HEK293 (cell line): Measurements from ENCODE around the gene IFITM1.

Source experiments
- CTCF ChIA-PET: fragments of 350-600 bp; formaldehyde crosslinking; extraction: SDS; loops from one replicate; lab custom pipeline; 2021; ENCODE audit warnings: antibody characterized with exemption; lab: Yijun Ruan, JAX
- POLR2A ChIA-PET: fragments of 300-600 bp; formaldehyde crosslinking; extraction: SDS; loops from one replicate; lab custom pipeline; 2020; ENCODE audit warnings: antibody characterized with exemption, inconsistent platforms; lab: Yijun Ruan, JAX
- H3K27ac ChIP-seq: fragments of 200-500 bp; sonication (Bioruptor generic); 2 replicates; pipeline ENCODE4 v1.5.1; 2014; ENCODE audit warnings: low read depth, low read length, control low read depth, inconsistent platforms; ENCODE audit errors: extremely low read depth
- H3K36me3 ChIP-seq, 2 experiments: fragments of 200-500 bp in 1 of 2; sonication (Bioruptor generic) in 1 of 2; 1 replicate in 1 of 2; 2 replicates in 1 of 2; pipeline ENCODE4 v1.5.1; 2014 to 2017; ENCODE audit warnings: inconsistent platforms in 2 of 2, low read length in 2 of 2; ENCODE audit not compliant: control insufficient read depth in 2 of 2, insufficient read depth in 1 of 2
- H3K4me1 ChIP-seq: fragments of 200-500 bp; sonication (Bioruptor generic); 2 replicates; pipeline ENCODE4 v1.5.1; 2014; ENCODE audit warnings: mild to moderate bottlenecking, low read length, inconsistent platforms; ENCODE audit not compliant: control insufficient read depth, insufficient read depth
- H3K4me3 ChIP-seq: 2 replicates; pipeline ENCODE4 v1.5.1; 2011; ENCODE audit warnings: low read depth, mild to moderate bottlenecking, control low read depth, low read length, moderate library complexity
- H3K9me3 ChIP-seq: fragments of 200-500 bp; sonication (Bioruptor generic); 2 replicates; pipeline ENCODE4 v1.5.1; 2014; ENCODE audit warnings: low read depth, low read length, inconsistent platforms; ENCODE audit not compliant: control insufficient read depth, insufficient read depth
- KLF1 ChIP-seq: fragments of 450-650 bp; formaldehyde crosslinking; IDR thresholded peaks from 2 replicates; pipeline ENCODE4 v1.5.1; 2016; ENCODE audit warnings: missing biosample characterization, missing genetic modification characterization
- ZBTB17 ChIP-seq: fragments of 450-650 bp; formaldehyde crosslinking; IDR thresholded peaks from 2 replicates; pipeline ENCODE4 v1.5.1; 2016; ENCODE audit warnings: missing biosample characterization, missing genetic modification characterization
- ZFP69B ChIP-seq: fragments of 450-650 bp; formaldehyde crosslinking; IDR thresholded peaks from 2 replicates; pipeline ENCODE4 v1.5.1; 2016; ENCODE audit warnings: missing biosample characterization, missing genetic modification characterization
- ZNF133 ChIP-seq: fragments of 450-650 bp; formaldehyde crosslinking; IDR thresholded peaks from 2 replicates; pipeline ENCODE4 v1.5.1; 2016; ENCODE audit warnings: missing biosample characterization, missing genetic modification characterization
- ZNF18 ChIP-seq: fragments of 450-650 bp; formaldehyde crosslinking; IDR thresholded peaks from 2 replicates; pipeline ENCODE4 v1.5.1; 2016; ENCODE audit warnings: missing biosample characterization, missing genetic modification characterization
- ZNF184 ChIP-seq: fragments of 450-650 bp; IDR thresholded peaks from 2 replicates; pipeline ENCODE4 v1.5.1; 2018; ENCODE audit warnings: missing biosample characterization, mild to moderate bottlenecking, missing genetic modification characterization
- ZNF19 ChIP-seq: fragments of 450-650 bp; formaldehyde crosslinking; IDR thresholded peaks from 2 replicates; pipeline ENCODE4; 2016; ENCODE audit warnings: missing biosample characterization, missing genetic modification characterization, low read depth
- ZNF24 ChIP-seq: fragments of 450-650 bp; formaldehyde crosslinking; IDR thresholded peaks from 2 replicates; pipeline ENCODE4 v1.5.1; 2016; ENCODE audit warnings: missing biosample characterization, missing genetic modification characterization
- ZNF280C ChIP-seq: fragments of 450-650 bp; formaldehyde crosslinking; IDR thresholded peaks from 2 replicates; pipeline ENCODE4 v1.5.1; 2016; ENCODE audit warnings: missing biosample characterization, missing genetic modification characterization
- ZNF292 ChIP-seq: fragments of 450-650 bp; formaldehyde crosslinking; IDR thresholded peaks from 2 replicates; pipeline ENCODE4 v1.5.1; 2016; ENCODE audit warnings: low read depth, missing biosample characterization, missing genetic modification characterization, borderline replicate concordance
- ZNF501 ChIP-seq: fragments of 450-650 bp; formaldehyde crosslinking; IDR thresholded peaks from 2 replicates; pipeline ENCODE4 v1.5.1; 2016; ENCODE audit warnings: missing biosample characterization, missing genetic modification characterization
- ZNF621 ChIP-seq: fragments of 450-650 bp; formaldehyde crosslinking; IDR thresholded peaks from 2 replicates; pipeline ENCODE4 v1.5.1; 2017; ENCODE audit warnings: missing biosample characterization, missing genetic modification characterization
- ZNF707 ChIP-seq: fragments of 450-650 bp; formaldehyde crosslinking; IDR thresholded peaks from 2 replicates; pipeline ENCODE4 v1.5.1; 2016; ENCODE audit warnings: missing biosample characterization, missing genetic modification characterization
- ZNF768 ChIP-seq: fragments of 450-650 bp; formaldehyde crosslinking; IDR thresholded peaks from 2 replicates; pipeline ENCODE4 v1.5.1; 2018; ENCODE audit warnings: missing biosample characterization, mild to moderate bottlenecking, missing genetic modification characterization
- ZNF785 ChIP-seq: fragments of 450-650 bp; formaldehyde crosslinking; IDR thresholded peaks from 2 replicates; pipeline ENCODE4 v1.5.1; 2016; ENCODE audit warnings: missing biosample characterization, missing genetic modification characterization
- ZNF792 ChIP-seq: fragments of 450-650 bp; formaldehyde crosslinking; IDR thresholded peaks from 2 replicates; pipeline ENCODE4 v1.5.1; 2016; ENCODE audit warnings: missing biosample characterization, missing genetic modification characterization
- TF ChIP-seq, protein P1 (sequence below): fragments of 450-650 bp; formaldehyde crosslinking; IDR thresholded peaks from 2 replicates; pipeline ENCODE4 v1.5.1; 2016; ENCODE audit warnings: missing biosample characterization, missing genetic modification characterization, borderline replicate concordance
- TF ChIP-seq, protein P2 (sequence below): fragments of 450-650 bp; formaldehyde crosslinking; IDR thresholded peaks from 2 replicates; pipeline ENCODE4 v1.5.1; 2016; ENCODE audit warnings: missing biosample characterization, missing genetic modification characterization
- TF ChIP-seq, protein P3 (sequence below): fragments of 450-650 bp; formaldehyde crosslinking; IDR thresholded peaks from 2 replicates; pipeline ENCODE4 v1.5.1; 2016; ENCODE audit warnings: missing biosample characterization, missing genetic modification characterization

The IFITM1 gene

DNA sequence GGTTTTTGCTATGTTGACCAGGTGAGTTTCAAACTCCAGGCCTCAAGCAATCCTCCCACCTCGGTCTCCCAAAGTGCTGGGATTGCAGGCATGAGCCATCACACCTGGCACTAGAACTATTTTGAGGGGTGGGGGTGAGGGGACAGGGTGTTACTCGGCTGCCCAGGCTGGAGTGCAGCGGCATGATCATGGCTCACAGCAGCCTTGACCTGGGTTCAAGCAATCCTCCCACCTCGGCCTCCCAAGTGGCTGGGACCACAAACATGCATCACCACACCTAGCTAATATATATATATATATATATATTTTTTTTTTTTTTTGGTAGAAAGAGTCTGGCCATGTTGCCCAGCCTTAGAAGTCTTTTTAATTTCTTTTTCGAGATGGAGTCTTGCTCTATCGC lies 23.9 kb downstream of the IFITM1 start:
- Histone ChIP-seq H3K27ac (no peak overlapping the region), H3K36me3 (no peaks in the 10 kb centered on the region), H3K9me3 (no peaks in the 10 kb centered on the region), H3K4me3 (no peak overlapping the region), H3K4me1 (no peaks in the 10 kb centered on the region)
- ChIA-PET CTCF (no interaction called here), POLR2A (no interaction called here)
- TF ChIP-seq, protein P1, sequence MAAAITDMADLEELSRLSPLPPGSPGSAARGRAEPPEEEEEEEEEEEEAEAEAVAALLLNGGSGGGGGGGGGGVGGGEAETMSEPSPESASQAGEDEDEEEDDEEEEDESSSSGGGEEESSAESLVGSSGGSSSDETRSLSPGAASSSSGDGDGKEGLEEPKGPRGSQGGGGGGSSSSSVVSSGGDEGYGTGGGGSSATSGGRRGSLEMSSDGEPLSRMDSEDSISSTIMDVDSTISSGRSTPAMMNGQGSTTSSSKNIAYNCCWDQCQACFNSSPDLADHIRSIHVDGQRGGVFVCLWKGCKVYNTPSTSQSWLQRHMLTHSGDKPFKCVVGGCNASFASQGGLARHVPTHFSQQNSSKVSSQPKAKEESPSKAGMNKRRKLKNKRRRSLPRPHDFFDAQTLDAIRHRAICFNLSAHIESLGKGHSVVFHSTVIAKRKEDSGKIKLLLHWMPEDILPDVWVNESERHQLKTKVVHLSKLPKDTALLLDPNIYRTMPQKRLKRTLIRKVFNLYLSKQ (tag by site-specific recombination), result no peak
- TF ChIP-seq, protein P2, sequence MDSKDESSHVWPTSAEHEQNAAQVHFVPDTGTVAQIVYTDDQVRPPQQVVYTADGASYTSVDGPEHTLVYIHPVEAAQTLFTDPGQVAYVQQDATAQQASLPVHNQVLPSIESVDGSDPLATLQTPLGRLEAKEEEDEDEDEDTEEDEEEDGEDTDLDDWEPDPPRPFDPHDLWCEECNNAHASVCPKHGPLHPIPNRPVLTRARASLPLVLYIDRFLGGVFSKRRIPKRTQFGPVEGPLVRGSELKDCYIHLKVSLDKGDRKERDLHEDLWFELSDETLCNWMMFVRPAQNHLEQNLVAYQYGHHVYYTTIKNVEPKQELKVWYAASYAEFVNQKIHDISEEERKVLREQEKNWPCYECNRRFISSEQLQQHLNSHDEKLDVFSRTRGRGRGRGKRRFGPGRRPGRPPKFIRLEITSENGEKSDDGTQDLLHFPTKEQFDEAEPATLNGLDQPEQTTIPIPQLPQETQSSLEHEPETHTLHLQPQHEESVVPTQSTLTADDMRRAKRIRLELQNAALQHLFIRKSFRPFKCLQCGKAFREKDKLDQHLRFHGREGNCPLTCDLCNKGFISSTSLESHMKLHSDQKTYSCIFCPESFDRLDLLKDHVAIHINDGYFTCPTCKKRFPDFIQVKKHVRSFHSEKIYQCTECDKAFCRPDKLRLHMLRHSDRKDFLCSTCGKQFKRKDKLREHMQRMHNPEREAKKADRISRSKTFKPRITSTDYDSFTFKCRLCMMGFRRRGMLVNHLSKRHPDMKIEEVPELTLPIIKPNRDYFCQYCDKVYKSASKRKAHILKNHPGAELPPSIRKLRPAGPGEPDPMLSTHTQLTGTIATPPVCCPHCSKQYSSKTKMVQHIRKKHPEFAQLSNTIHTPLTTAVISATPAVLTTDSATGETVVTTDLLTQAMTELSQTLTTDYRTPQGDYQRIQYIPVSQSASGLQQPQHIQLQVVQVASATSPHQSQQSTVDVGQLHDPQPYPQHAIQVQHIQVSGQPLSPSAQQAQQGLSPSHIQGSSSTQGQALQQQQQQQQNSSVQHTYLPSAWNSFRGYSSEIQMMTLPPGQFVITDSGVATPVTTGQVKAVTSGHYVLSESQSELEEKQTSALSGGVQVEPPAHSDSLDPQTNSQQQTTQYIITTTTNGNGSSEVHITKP, result no peak
- TF ChIP-seq ZNF18 (tag by site-specific recombination) (no peak), ZNF621 (tag by site-specific recombination) (no peak), ZNF707 (tag by site-specific recombination) (no peak), ZNF19 (no peak), KLF1 (tag by site-specific recombination) (no peak), ZBTB17 (no peak), ZNF768 (tag by site-specific recombination) (no peak), ZNF785 (tag by site-specific recombination) (no peak)

GRCh38 chr11:339963-340362 lies 26.1 kb downstream of the IFITM1 start:
- Histone ChIP-seq H3K36me3 (no peaks in the 10 kb centered on the region), H3K4me3 (no peak overlapping the region), H3K4me1 (no peaks in the 10 kb centered on the region), H3K9me3 (no peaks in the 10 kb centered on the region), H3K27ac (no peak overlapping the region)
- ChIA-PET POLR2A (no interaction called here), CTCF (interaction anchor here (0.6 to 1.6 kb wide), 4 partner anchors 7 to 35 kb away, joined by 3 to 7 read pairs (median 4); no protein-coding TSS in a partner anchor)
- TF ChIP-seq, protein P2, result no peak
- TF ChIP-seq ZNF707 (tag by site-specific recombination) (no peak), ZNF280C (tag by site-specific recombination) (no peak), ZNF501 (tag by site-specific recombination) (no peak), ZNF292 (tag by site-specific recombination) (no peak), ZNF792 (tag by site-specific recombination) (no peak), ZFP69B (tag by site-specific recombination) (no peak), ZNF133 (tag by site-specific recombination) (no peak), ZNF24 (tag by site-specific recombination) (no peak), ZNF184 (no peak)
- TF ChIP-seq, protein P3, sequence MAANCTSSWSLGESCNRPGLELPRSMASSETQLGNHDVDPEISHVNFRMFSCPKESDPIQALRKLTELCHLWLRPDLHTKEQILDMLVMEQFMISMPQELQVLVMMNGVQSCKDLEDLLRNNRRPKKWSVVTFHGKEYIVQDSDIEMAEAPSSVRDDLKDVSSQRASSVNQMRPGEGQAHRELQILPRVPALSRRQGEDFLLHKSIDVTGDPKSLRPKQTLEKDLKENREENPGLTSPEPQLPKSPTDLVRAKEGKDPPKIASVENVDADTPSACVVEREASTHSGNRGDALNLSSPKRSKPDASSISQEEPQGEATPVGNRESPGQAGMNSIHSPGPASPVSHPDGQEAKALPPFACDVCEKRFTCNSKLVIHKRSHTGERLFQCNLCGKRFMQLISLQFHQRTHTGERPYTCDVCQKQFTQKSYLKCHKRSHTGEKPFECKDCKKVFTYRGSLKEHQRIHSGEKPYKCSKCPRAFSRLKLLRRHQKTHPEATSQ (tag by site-specific recombination), result no peak
